COLO668 (cell line): ENCODE measurements around the gene PMPCA.
A peak's percentile ranks its signal among the peaks of the same experiment; 100 is the strongest.
"Not testable (repeated sequence)": the region's sequence is repeated elsewhere in the genome, so short reads cannot be mapped to it uniquely, and the experiment has no call there.

ENCODE experiments used
- DNase-seq: peaks from one replicate; lab custom pipeline; 2025; ENCODE audit not compliant: unreplicated experiment; lab: John Stamatoyannopoulos, UW

The PMPCA gene

DNA sequence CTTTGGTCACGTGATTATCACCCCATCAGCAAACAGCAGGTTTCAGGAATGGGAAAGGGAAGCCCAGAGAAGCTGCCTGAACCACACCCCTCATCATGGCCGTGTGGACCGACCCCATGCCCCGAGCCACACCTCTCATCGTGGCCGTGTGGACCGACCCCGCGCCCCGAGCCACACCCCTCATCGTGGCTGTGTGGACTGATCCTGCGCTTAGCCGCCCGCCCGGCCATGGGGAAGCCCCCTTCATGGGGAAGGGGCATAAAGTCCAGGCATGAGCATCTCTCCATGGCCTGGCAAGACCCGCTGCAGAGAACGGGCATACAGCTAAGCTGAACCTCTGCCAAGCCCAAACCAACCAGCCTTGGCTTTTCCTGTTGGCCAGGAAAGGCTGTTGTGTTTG, 16.9 kb upstream of the PMPCA start:
- no peak for DNase-seq

- no peak for DNase-seq
Observed at GRCh38 chr9:136394312-136395019, 16.0 kb upstream of the PMPCA start.

GRCh38 chr9:136395020-136395340, 15.5 kb upstream of the PMPCA start:
- DNase-seq: no peak

DNA sequence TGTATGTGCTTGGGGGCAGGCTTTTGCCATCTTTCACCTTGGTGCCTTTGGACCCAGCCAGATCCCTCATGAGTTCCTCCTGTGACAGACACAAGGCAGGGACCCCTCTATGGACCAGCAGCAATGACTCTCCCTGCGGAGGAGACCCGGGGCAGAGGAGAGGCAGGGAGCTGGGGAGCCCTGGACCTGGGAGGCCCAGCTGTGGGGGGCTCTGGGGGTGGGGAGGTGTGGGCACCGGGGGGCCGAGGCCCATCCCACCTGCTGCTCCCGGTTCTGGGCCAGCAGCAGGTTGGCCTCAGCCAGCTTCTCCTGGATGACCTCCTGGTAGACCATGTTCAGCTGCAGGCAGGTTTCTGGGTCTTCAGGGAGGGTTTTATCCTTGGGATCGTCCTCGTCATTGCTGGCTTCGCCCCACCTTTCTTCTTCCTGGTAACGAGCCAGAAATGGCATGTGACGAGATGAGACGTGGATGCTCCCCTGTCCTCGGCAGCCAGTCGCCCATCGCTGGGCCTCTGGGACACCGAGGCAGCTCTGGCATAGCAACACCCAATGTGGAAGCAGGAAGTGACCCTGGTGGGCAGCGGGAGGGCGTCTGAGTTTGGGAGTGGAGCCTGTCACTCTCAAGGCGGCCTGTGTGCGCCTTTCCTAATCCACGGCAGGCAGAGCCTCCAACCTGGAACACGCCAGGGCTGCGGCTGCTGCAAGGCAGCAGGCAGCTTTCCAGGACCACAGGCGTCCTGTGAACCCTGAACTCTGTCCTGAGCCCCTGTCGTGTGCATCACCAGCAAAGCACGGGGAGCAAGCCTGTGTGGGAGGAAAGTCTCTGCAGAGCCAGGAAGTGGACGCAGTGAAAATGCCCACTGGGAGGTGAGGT, 14.9 kb upstream of the PMPCA start:
- DNase-seq: no peak

GRCh38 chr9:136396219-136396515, 14.3 kb upstream of the PMPCA start:
- DNase-seq: no peak

DNA sequence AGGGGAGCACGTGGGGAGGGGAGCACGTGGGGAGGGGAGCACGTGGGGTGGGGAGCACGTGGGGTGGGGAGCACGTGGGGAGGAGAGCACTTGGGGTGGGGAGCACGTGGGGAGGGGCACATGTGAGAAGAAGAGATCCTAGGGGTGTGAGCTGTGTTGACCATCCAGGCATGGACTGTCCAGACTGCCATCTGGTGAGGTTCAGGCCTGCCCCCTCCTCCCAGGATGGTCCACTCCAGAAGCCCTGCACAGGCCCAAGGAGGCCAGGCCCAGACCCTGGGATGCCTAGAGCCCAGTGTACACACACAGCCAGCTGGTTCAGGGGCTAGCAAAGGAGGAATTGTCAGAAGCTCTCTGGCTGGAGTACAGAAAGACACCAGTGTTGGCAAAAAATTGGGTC, 12.8 kb upstream of the PMPCA start:
- DNase-seq: no peak

DNA sequence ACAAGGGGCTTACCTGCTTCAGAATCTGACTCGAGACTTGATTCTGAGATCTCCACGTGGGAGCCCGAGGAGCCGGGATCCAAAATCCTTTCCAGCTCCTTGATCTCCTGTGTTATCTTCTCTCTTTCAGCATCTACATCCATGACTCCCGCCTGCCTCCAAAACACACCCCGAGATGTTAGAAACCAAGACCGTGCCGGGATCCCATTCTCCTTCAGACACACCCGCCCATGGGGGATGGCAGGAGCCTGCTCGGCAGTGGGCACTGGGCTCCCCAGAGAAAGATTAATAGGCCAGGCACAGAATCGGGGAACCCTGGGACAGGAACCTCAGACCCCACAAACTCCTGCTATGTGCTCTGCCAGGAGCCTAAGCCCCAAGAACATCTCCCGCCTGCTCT, 12.2 kb upstream of the PMPCA start:
- no peak for DNase-seq

- DNase-seq: peak; percentile 47
Observed at GRCh38 chr9:136399176-136400037, 11.1 kb upstream of the PMPCA start.

DNA sequence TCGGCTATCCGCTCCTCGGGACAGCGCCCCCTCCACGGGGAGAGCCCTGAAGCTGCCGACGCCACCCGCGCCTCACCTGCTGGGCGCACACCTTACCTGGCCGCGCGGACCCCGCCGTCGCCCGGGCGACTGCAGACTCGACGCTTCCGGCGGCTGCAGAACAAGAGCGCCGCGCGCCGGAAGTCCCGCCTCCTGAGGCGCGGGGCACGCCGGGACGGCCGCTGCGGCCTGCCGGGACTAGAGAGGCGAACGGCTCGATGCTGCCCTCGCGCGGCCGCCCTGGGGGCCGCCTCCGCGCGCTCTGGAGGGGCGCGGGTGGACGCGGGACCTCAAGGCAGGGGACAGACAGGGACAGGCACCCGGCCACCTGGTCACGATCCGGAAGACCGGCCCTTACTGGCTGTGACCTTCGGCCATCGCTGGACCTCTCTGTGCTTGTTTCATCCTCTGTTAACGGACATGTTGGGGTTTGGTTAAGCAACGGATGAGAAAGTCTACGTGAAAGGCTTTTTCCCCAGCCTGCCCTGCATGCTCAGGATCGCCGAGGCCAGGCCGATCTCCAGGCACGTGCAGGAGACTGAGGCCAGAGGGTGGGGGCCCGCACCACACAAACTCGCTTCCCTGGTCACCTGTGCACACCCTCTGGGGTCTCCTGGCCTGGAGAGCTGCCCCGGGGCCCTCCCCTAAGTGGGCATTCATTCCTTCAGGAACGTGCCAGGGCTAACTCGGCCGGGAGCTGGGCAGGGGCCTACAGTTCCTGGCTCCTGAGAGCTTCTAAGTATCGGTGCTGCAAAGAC, 10.2 kb upstream of the PMPCA start, which contains the start of gene SNAPC4:
TSS of gene SNAPC4 (minus strand) at position 133 of the 797 bp plus-strand sequence. CDS start 1,742 bp downstream, outside the sequence.
- DNase-seq: peak; percentile 95

- DNase-seq: no peak
Observed at GRCh38 chr9:136401173-136401922, 9.1 kb upstream of the PMPCA start.

DNA sequence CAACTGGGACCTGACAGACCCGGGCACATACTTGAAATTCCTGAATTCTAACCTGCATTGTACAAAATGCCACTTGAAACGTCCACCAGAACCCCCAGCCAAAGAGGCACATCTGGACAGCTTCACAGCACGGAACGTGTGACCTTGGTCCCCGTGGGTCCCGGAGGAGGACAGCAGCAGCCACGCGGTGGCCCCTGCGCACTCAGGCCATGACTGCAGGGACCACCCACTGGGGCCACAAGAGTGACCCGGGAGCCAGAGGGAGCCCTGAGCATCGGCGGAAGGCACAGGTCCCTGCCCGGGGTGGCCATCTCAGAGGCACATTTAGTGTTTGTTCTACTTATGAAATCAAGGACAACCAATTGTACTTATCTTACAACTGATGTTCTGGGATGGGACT, 8.4 kb upstream of the PMPCA start:
- DNase-seq: no peak

DNA sequence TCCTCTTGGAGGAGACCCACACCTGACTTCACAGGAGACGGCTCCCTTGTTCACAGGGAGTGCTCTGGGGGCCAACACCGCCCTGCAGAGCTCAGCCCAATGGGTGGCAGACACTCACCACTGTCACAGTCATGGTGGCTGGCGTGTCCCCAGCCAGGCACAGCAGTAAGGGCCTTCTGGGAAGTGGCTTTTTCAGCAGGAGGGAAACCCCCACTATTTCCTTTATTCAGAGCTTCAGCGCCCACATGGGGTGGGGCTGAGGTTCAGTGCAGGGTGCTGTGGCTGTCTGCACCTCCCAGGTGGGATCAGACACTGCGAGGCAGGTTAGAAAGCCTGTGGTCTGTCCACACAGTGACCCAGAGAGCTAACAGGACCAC, 6.9 kb upstream of the PMPCA start:
- DNase-seq: no peak

DNA sequence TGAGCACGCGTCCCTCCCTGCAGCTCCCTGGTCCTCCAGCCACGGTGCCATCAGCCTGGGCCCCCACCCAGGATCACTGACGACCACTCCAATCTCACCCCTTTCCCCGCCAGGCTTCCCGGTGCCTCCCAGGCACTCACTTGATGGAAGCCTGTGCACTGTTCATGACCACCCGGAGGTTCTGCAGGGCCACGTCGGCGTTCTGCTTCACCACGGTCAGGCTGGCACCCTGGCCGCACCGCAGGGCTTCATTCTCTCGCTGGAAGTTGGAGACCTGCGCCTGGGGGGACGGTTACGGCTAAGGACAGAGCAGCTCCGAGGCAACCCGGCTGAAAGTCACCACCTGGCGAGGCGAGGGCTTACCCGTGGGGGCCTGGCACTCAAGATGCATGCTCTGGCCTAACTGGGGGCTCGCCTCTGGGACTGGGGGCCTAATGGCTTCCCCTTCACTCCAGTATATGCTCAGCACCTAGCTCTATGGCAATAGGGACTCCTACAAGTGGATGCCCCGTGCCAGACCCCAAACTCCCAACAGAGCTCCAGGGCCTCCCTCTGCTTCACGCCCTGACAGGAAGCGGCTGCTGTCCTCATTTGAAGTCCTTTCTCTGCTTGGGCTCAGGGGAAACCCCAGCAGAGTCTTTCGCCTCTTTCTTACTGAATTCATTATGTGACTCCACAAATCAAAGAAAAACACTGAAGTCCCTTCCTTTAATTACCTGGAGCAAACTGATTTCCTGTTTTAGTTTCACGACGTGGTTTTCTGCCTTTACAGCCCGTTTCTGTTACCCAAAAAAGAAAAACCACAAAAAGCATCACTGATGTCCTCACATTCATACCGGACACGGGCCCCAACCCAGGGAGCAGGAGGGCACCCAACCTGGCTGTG, 6.3 kb upstream of the PMPCA start:
- no peak for DNase-seq

DNA sequence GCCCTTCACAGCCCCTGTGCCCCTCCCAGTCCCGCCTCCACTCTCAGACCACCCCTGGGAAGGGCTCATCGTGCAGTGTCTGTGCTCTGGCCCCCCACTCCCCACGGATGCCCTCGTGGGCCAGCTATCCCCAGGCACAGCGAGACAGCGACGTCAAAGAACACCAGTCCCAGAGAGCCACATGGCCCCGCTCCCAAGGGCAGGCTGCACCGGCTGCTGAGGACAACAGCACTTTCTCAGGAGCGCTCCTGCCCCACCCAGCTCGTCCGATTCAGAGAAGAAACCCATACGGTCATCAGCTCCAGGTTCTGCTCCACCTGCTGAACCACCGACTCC, 5.7 kb upstream of the PMPCA start:
- DNase-seq: no peak

GRCh38 chr9:136405481-136405880, 5.0 kb upstream of the PMPCA start:
- no peak for DNase-seq

DNA sequence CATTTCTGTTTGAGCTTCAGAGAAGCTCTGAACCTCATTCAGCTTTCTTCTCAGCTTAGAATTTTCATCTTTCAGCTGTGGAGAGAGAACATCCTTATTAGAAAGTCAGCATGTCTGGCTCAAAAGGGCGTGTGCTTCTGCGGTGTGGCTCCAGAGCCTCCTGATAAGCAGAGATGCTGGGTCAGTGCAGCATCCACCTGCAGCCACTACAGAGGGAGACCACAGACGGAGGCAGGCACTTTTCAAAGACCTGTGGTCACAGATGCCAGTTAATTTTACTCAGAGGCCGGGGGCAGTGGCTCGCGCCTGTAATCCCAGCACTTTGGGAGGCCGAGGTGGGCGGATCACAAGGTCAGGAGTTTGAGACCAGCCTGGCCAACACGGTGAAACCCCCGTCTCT, 4.6 kb upstream of the PMPCA start:
- DNase-seq: not testable (repeated sequence)

- not testable (repeated sequence) for DNase-seq
Observed at GRCh38 chr9:136407061-136407460, 3.4 kb upstream of the PMPCA start.

DNA sequence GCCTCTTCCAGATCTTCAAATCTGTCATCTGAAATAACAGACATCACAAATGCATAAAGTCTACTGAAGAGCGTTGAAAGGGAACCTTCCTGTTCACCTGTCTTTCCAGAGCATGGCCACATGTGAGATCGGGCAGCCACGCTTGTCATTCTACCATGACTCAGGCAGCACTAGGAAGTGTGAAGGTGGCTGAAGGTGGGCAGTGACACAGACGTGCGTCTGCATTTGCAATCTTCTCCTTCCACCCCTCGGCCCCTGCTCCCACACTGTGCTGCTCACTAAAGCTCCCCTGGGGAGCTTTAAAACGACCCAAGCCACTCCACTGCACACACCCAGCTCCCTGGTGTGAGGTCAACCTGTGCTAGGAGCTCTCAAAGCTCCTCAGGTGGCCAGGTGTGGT, 2.5 kb upstream of the PMPCA start:
- no peak for DNase-seq
